PC-3 (cell line): ENCODE measurements around the gene SAMD5. TPM values are rescaled to one million over a fixed set of nuclear protein-coding genes. Genes with fewer than 3 reads are reported as not detected.

ENCODE experiments used
- ATAC-seq: fragments of 200-7000 bp; cut with Tn5 transposase; 2 replicates; pipeline ENCODE4 v1.9.1; 2020; ENCODE audit warnings: mild to moderate bottlenecking, moderate library complexity
- BruUV-seq: library from RNA; stranded (reverse); fragments of 400-500 nt; replicated peaks from 2 replicates; lab custom pipeline; 2021; lab: Mats Ljungman, UMichigan
- CTCF ChIA-PET: fragments of 300-600 bp; sonication (Branson Sonifier 250); formaldehyde crosslinking; loops from one replicate; lab custom pipeline; 2022; ENCODE audit warnings: antibody characterized with exemption; lab: Charles Lee
- POLR2A ChIA-PET: fragments of 300-600 bp; sonication (Branson Sonifier 250); formaldehyde crosslinking; loops from one replicate; lab custom pipeline; 2022; ENCODE audit warnings: antibody characterized with exemption; ENCODE audit not compliant: unreplicated experiment; lab: Charles Lee
- DNase-seq: peaks from one replicate; pipeline ENCODE4 v3.0.0-alpha.2; 2015
- H2AFZ ChIP-seq: fragments of 300-600 bp; sonication (generic); 2 replicates; pipeline ENCODE4 v1.6.0; 2016; ENCODE audit warnings: antibody characterized with exemption, low read length
- H3F3A ChIP-seq: fragments of 300-600 bp; sonication (generic); one replicate; pipeline ENCODE4 v1.6.0; 2017; ENCODE audit warnings: antibody characterized with exemption, low read length, control low read depth, mild to moderate bottlenecking; ENCODE audit not compliant: unreplicated experiment
- H3K27ac ChIP-seq: fragments of 300-600 bp; sonication (generic); 2 replicates; pipeline ENCODE4 v1.5.1; 2016; ENCODE audit warnings: mild to moderate bottlenecking, low read length
- H3K27me3 ChIP-seq: fragments of 300-600 bp; sonication (generic); 2 replicates; pipeline ENCODE4 v1.6.1; 2016; ENCODE audit warnings: low read length, mixed read lengths
- H3K36me3 ChIP-seq: fragments of 300-600 bp; sonication (generic); 2 replicates; pipeline ENCODE4 v1.6.1; 2016; ENCODE audit warnings: low read depth, mixed run types, low read length, mixed read lengths
- H3K4me1 ChIP-seq: fragments of 300-600 bp; sonication (generic); 2 replicates; pipeline ENCODE4 v1.5.1; 2016; ENCODE audit warnings: low read length; ENCODE audit not compliant: insufficient read depth
- H3K4me2 ChIP-seq: fragments of 300-600 bp; sonication (generic); 2 replicates; pipeline ENCODE4 v1.6.0; 2016; ENCODE audit warnings: low read length
- H3K4me3 ChIP-seq: fragments of 300-600 bp; sonication (generic); 2 replicates; pipeline ENCODE4 v1.5.1; 2016; ENCODE audit warnings: mild to moderate bottlenecking, low read length, mixed read lengths
- H3K79me2 ChIP-seq: fragments of 300-600 bp; sonication (generic); 2 replicates; pipeline ENCODE4 v1.6.1; 2017; ENCODE audit warnings: low read length, mixed read lengths
- H3K9ac ChIP-seq: fragments of 300-600 bp; sonication (generic); 2 replicates; pipeline ENCODE4 v1.6.0; 2016; ENCODE audit warnings: mild to moderate bottlenecking, low read length
- H3K9me2 ChIP-seq: fragments of 300-600 bp; sonication (generic); replicated peaks from 2 replicates; pipeline ENCODE4 v1.6.1; 2016; ENCODE audit warnings: mixed run types, low read length, mixed read lengths
- H3K9me3 ChIP-seq: fragments of 300-600 bp; sonication (generic); 2 replicates; pipeline ENCODE4 v1.6.1; 2016; ENCODE audit warnings: low read length, mixed read lengths
- H4K20me1 ChIP-seq: fragments of 300-600 bp; sonication (generic); 2 replicates; pipeline ENCODE4 v1.6.1; 2016; ENCODE audit warnings: low read length, mixed read lengths
- CTCF ChIP-seq: fragments of 300-600 bp; sonication (generic); conservative IDR thresholded peaks from 2 replicates; pipeline ENCODE4 v1.5.1; 2017; ENCODE audit warnings: antibody characterized with exemption, low read depth, mild to moderate bottlenecking, low read length
- EZH2 ChIP-seq: fragments of 300-600 bp; sonication (generic); IDR thresholded peaks from one replicate; pipeline ENCODE4 v1.6.1; 2017; ENCODE audit warnings: antibody characterized with exemption, mild to moderate bottlenecking, low read length; ENCODE audit not compliant: unreplicated experiment
- EZH2phosphoT487 ChIP-seq: fragments of 300-600 bp; sonication (generic); IDR thresholded peaks from 2 replicates; pipeline ENCODE4 v1.6.1; 2018; ENCODE audit warnings: mild to moderate bottlenecking, antibody characterized with exemption, low read length, borderline replicate concordance
- intact Hi-C: fragments of 100-400 bp; cut with micrococcal nuclease; formaldehyde crosslinking; loops from 2 replicates; pipeline ENCODE4 v1.9.0; 2023
- total RNA-seq: library from RNA; depleted of rRNA; stranded (reverse); fragments of >200 nt; gene quantifications from 2 replicates; pipeline ENCODE4 v1.2.3, GENCODE V29; 2014

SAMD5 gene
- total RNA-seq, 1 experiment from 2014 or later, result 1.8 TPM

GRCh38 chr6:147506704-147507114 lies 1.8 kb upstream of the SAMD5 start:
- BruUV-seq, result no TSS peak
- POLR2A ChIA-PET, result no interaction called here
- CTCF ChIA-PET, result interaction anchor here (0.6 to 0.8 kb wide), 6 partner anchors 45 to 674 kb away, joined by 3 to 21 read pairs (median 6); no protein-coding TSS in a partner anchor

GRCh38 chr6:147507162-147508041 lies 1.1 kb upstream of the SAMD5 start:
- Histone ChIP-seq H3K4me3 (peak overlapping the region; percentile 95), H3K9ac (peak overlapping the region; percentile 33), H3K9me2 (no peaks in the 10 kb centered on the region), H3K4me2 (peak overlapping the region; percentile 97), H3F3A (no peaks in the 10 kb centered on the region), H3K27me3 (no peaks in the 10 kb centered on the region), H3K79me2 (no peaks in the 10 kb centered on the region), H4K20me1 (no peaks in the 10 kb centered on the region), H3K36me3 (no peaks in the 10 kb centered on the region), H3K27ac (no peak overlapping the region), H3K9me3 (no peaks in the 10 kb centered on the region), H3K4me1 (peaks cover 13% of the 10 kb centered on the region; the same call in 1 of the 2 replicates), H2AFZ (peak overlapping the region; percentile 95)
- ChIA-PET POLR2A (no interaction called here), CTCF (interaction anchor here (0.6 to 0.8 kb wide), 5 partner anchors 46 to 673 kb away, joined by 3 to 21 read pairs (median 5); no protein-coding TSS in a partner anchor)
- TF ChIP-seq EZH2 (no peak), EZH2phosphoT487 (no peak), CTCF (no peak)
- BruUV-seq, result TSS peak; percentile 62
- peak; percentile 33 for DNase-seq
- peak; percentile 27 for ATAC-seq
- intact Hi-C loops, result loop anchor here (1.0 to 10.0 kb wide), 8 partner anchors 70 to 957 kb away; no protein-coding TSS in a partner anchor

More at GRCh38 chr6:147506704-147507114, 1.8 kb upstream of the SAMD5 start:
- Histone ChIP-seq H3K9me2 (no peaks in the 10 kb centered on the region), H3F3A (no peaks in the 10 kb centered on the region), H3K4me3 (peak overlapping the region; percentile 95), H3K36me3 (no peaks in the 10 kb centered on the region), H4K20me1 (no peaks in the 10 kb centered on the region), H3K9me3 (no peaks in the 10 kb centered on the region), H3K79me2 (no peaks in the 10 kb centered on the region), H3K4me2 (peak overlapping the region; percentile 97), H2AFZ (peak overlapping the region; percentile 95), H3K27ac (no peak overlapping the region), H3K9ac (no peak overlapping the region; the same call in 1 of the 2 replicates), H3K4me1 (peaks cover 13% of the 10 kb centered on the region; the same call in 1 of the 2 replicates), H3K27me3 (no peaks in the 10 kb centered on the region)
- TF ChIP-seq EZH2phosphoT487, result no peak
- TF ChIP-seq CTCF, result peak; percentile 81
- no peak for TF ChIP-seq EZH2
- DNase-seq (peak; percentile 64), ATAC-seq (peak; percentile 48)
- intact Hi-C loops, result loop anchor here (1.0 to 10.0 kb wide), 7 partner anchors 71 to 958 kb away; no protein-coding TSS in a partner anchor
